Measurements from ENCODE around the gene CAPZB. TPM values are rescaled to one million over a fixed set of nuclear protein-coding genes. Genes with fewer than 3 reads are reported as not detected.
A peak's percentile ranks its signal among the peaks of the same experiment; 100 is the strongest.

The CAPZB gene
- total RNA-seq, 1 experiment from 2014 or later, result 348 TPM

DNA sequence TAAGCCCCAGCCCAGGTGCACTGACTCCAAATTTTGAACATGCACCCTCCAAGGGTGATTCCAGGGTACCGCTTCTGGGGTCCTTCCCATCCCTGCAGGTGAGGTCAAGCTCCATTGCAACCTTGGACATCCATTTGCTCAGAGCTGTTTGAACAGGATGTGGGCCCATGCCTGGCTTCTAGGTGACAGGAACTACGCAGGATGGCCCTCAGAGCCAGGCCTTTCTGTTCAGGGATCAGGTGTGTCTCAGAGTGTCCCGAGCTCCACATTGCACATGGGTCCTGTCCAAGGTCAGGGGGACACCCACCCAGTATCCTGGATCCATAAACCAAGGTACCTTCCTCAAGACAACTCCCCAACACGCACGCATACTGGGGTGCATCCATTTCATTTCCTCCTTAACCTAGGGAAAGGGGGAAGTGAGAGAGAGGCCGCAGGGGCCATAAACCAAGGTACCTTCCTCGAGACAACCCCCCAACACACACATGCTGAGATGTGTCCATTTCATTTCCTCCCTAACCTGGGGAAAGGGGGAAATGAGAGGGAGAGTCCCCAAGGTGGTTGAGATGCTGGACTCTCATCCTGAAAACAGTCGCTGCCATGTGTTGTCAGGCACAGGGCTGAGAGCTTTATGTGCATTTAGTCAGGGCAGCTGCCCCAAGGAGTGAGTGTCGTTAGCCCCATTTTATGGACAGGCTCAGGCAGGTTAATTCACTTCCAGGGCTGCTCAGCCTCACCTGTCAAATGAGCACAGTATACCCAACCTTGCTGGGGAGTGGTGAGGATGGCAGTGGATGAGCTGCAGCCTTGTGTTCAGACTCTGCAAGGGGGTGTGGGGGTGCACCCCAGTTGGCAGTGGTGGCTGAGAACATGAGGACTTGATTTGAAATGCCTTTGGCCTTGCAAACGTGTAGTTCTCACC, 171.1 kb downstream of the CAPZB start:
- Histone ChIP-seq H3K27ac (ENCODE audit: insufficient read length, low read depth, low read length) (no peak overlapping the region), H3K56ac (ENCODE audit: insufficient read length, low read depth, low read length) (no peak overlapping the region), H2BK5ac (ENCODE audit: insufficient read length, low read length) (no peak overlapping the region), H3K9me3 (ENCODE audit: control insufficient read depth, low read depth, low read length) (no peaks in the 10 kb centered on the region), H2AK5ac (ENCODE audit: insufficient read length, low read length) (no peak overlapping the region), H2AFZ (ENCODE audit: low read length) (no peak overlapping the region), H4K5ac (ENCODE audit: insufficient read length, low read depth, low read length) (no peak overlapping the region), H3K4me1 (ENCODE audit: insufficient read depth, low read length) (no peaks in the 10 kb centered on the region), H3T11ph (ENCODE audit: low read length) (no peak overlapping the region), H3K23ac (ENCODE audit: insufficient read length, low read depth, low read length) (no peak overlapping the region), H3K14ac (ENCODE audit: insufficient read depth, low read length) (no peak overlapping the region), H3K18ac (ENCODE audit: insufficient read length, low read depth, low read length) (no peak overlapping the region), H4K20me1 (ENCODE audit: control insufficient read depth, insufficient read depth, insufficient read length) (no peaks in the 10 kb centered on the region), H2BK20ac (ENCODE audit: low read depth, low read length, poor library complexity, severe bottlenecking) (no peak overlapping the region), H2BK15ac (ENCODE audit: low read depth, low read length) (no peak overlapping the region), H2BK120ac (ENCODE audit: low read depth, low read length, poor library complexity, severe bottlenecking) (no peak overlapping the region), H4K8ac (replicated peaks; ENCODE audit: insufficient read length, low read depth, low read length) (no peak overlapping the region), H3K79me1 (ENCODE audit: insufficient read depth, low read depth, low read length, poor library complexity, severe bottlenecking) (no peaks in the 10 kb centered on the region), H3K4me2 (ENCODE audit: insufficient read depth, insufficient read length, low read length) (no peak overlapping the region), H3K27me3 (ENCODE audit: insufficient read depth, low read length) (no peaks in the 10 kb centered on the region), H4K91ac (ENCODE audit: insufficient read length, low read depth, low read length) (no peak overlapping the region), H3K4ac (ENCODE audit: low read depth, low read length) (no peak overlapping the region), H3K9ac (ENCODE audit: extremely low read depth, insufficient read length, low read length) (no peak overlapping the region), H3K79me2 (ENCODE audit: insufficient read depth, low read length) (no peaks in the 10 kb centered on the region), H3K23me2 (ENCODE audit: insufficient read length, low read depth, low read length, poor library complexity, severe bottlenecking) (peaks cover 13% of the 10 kb centered on the region), H2BK12ac (ENCODE audit: insufficient read length, low read depth, low read length) (no peak overlapping the region)
- Mint-ChIP-seq H3K36me3 (ENCODE audit: insufficient read depth in 1 of 3, low read depth in 3 of 3) (peaks cover 4 to 17% (median 16%) of the 10 kb centered on the region in 3 experiments; a peak in 6 of 7 replicates), H3K27ac (peak overlapping the region in 1 of 3 experiments; percentile 44; a peak in 1 of 7 replicates), H3K9me3 (no peaks in the 10 kb centered on the region), H3K4me3 (no peak overlapping the region; a peak in 1 of 5 replicates), H3K4me1 (peaks cover 19% of the 10 kb centered on the region in 2 experiments), H3K27me3 (ENCODE audit: low read depth) (no peaks in the 10 kb centered on the region)
- TF ChIP-seq, protein P1, sequence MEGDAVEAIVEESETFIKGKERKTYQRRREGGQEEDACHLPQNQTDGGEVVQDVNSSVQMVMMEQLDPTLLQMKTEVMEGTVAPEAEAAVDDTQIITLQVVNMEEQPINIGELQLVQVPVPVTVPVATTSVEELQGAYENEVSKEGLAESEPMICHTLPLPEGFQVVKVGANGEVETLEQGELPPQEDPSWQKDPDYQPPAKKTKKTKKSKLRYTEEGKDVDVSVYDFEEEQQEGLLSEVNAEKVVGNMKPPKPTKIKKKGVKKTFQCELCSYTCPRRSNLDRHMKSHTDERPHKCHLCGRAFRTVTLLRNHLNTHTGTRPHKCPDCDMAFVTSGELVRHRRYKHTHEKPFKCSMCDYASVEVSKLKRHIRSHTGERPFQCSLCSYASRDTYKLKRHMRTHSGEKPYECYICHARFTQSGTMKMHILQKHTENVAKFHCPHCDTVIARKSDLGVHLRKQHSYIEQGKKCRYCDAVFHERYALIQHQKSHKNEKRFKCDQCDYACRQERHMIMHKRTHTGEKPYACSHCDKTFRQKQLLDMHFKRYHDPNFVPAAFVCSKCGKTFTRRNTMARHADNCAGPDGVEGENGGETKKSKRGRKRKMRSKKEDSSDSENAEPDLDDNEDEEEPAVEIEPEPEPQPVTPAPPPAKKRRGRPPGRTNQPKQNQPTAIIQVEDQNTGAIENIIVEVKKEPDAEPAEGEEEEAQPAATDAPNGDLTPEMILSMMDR (conservative IDR thresholded peaks at IDR 0.05), result no peak
- WGBS (ENCODE audit: extremely low coverage, insufficient read length, low lambda C conversion rate), result no CpG with 5 or more reads among the region's 10 CpGs
- no peak for DNase-seq

All from H9 (cell line).